CD4-positive, alpha-beta T cell treated with Interleukin-17A for 4 hours (primary cell): ENCODE results near the gene FBXO21.
"Not testable (repeated sequence)": the region's sequence is repeated elsewhere in the genome, so short reads cannot be mapped to it uniquely, and the experiment has no call there.

Source experiments
- DNase-seq: peaks from one replicate; pipeline ENCODE4 v3.0.0-alpha.2; 2020; ENCODE audit warnings: mixed read lengths

Gene FBXO21

GRCh38 chr12:117199956-117200744, 9.9 kb upstream of the FBXO21 start:
- DNase-seq: not testable (repeated sequence)

GRCh38 chr12:117196334-117196733, 6.1 kb upstream of the FBXO21 start:
- DNase-seq: not testable (repeated sequence)

GRCh38 chr12:117195027-117195426, 4.8 kb upstream of the FBXO21 start:
- DNase-seq: not testable (repeated sequence)

- DNase-seq: no peak
Observed at GRCh38 chr12:117193903-117194302, 3.6 kb upstream of the FBXO21 start.

GRCh38 chr12:117192581-117192980, 2.3 kb upstream of the FBXO21 start:
- not testable (repeated sequence) for DNase-seq

GRCh38 chr12:117192057-117192456, 1.8 kb upstream of the FBXO21 start:
- no peak for DNase-seq

GRCh38 chr12:117189725-117190209, 503 bp downstream of the FBXO21 start:
- peak; percentile 46 for DNase-seq

- DNase-seq: no peak
Observed at GRCh38 chr12:117188961-117189724, 1.1 kb downstream of the FBXO21 start.

- DNase-seq: no peak
Observed at GRCh38 chr12:117188121-117188665, 2.1 kb downstream of the FBXO21 start.

- DNase-seq: no peak
Observed at GRCh38 chr12:117187421-117187820, 2.8 kb downstream of the FBXO21 start.

- no peak for DNase-seq
Observed at GRCh38 chr12:117182866-117183265, 7.4 kb downstream of the FBXO21 start.

- not testable (repeated sequence) for DNase-seq
Observed at GRCh38 chr12:117181468-117181843, 8.8 kb downstream of the FBXO21 start.

GRCh38 chr12:117180758-117181467, 9.4 kb downstream of the FBXO21 start:
- no peak for DNase-seq

- DNase-seq: no peak
Observed at GRCh38 chr12:117178745-117179144, 11.5 kb downstream of the FBXO21 start.

- no peak for DNase-seq
Observed at GRCh38 chr12:117178301-117178700, 12.0 kb downstream of the FBXO21 start.

GRCh38 chr12:117172168-117172567, 18.1 kb downstream of the FBXO21 start:
- no peak for DNase-seq

GRCh38 chr12:117171499-117172162, 18.6 kb downstream of the FBXO21 start:
- DNase-seq: no peak

- no peak for DNase-seq
Observed at GRCh38 chr12:117169548-117169947, 20.7 kb downstream of the FBXO21 start.

GRCh38 chr12:117168976-117169375, 21.3 kb downstream of the FBXO21 start:
- DNase-seq: no peak

GRCh38 chr12:117167769-117168168, 22.5 kb downstream of the FBXO21 start:
- no peak for DNase-seq

GRCh38 chr12:117166107-117166506, 24.2 kb downstream of the FBXO21 start:
- no peak for DNase-seq

GRCh38 chr12:117165342-117165741, 24.9 kb downstream of the FBXO21 start:
- DNase-seq: no peak
